Breast epithelium (tissue), 3 donors: ENCODE data around the gene CENPX.

Source experiments
- POLR2A ChIP-seq: fragments of 450-650 bp; IDR thresholded peaks from one replicate; pipeline ENCODE4 v1.6.1; 2016; ENCODE audit warnings: antibody characterized with exemption, mild to moderate bottlenecking, moderate library complexity
- POLR2AphosphoS5 ChIP-seq, 3 donors: sonication (generic); formaldehyde crosslinking; IDR thresholded peaks; one replicate each; pipeline ENCODE4 v1.6.1; 2017; ENCODE audit warnings: antibody characterized with exemption in 3 of 3
- TF ChIP-seq, protein P1 (sequence below), 3 donors: fragments of 450-650 bp; IDR thresholded peaks; one replicate each; pipeline ENCODE4 v1.5.1; 2016 to 2017; ENCODE audit warnings: antibody characterized with exemption in 3 of 3, mild to moderate bottlenecking in 3 of 3, moderate library complexity in 3 of 3

DNA sequence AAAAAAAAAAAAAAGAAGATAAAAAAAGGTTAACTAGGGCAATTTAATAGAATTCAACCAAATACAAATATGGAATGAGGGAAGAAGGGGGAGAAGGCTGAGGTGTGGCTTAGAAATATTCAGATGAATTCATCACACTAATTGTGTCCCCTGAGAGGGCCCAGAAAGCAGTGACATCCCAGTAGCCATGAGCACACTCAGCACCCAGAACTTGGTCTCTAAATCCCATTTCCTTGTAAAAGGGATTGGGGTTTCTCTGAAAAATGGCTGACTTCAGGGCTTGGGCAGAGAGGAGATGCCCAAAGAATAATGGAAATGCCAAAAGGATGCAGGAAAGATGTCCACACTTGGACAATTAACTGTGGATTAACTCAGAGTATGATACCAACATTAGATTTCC is 49.2 kb downstream of the CENPX start:
- TF ChIP-seq, protein P1, sequence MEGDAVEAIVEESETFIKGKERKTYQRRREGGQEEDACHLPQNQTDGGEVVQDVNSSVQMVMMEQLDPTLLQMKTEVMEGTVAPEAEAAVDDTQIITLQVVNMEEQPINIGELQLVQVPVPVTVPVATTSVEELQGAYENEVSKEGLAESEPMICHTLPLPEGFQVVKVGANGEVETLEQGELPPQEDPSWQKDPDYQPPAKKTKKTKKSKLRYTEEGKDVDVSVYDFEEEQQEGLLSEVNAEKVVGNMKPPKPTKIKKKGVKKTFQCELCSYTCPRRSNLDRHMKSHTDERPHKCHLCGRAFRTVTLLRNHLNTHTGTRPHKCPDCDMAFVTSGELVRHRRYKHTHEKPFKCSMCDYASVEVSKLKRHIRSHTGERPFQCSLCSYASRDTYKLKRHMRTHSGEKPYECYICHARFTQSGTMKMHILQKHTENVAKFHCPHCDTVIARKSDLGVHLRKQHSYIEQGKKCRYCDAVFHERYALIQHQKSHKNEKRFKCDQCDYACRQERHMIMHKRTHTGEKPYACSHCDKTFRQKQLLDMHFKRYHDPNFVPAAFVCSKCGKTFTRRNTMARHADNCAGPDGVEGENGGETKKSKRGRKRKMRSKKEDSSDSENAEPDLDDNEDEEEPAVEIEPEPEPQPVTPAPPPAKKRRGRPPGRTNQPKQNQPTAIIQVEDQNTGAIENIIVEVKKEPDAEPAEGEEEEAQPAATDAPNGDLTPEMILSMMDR (IDR thresholded peaks at IDR 0.05), result no peak
- TF ChIP-seq POLR2AphosphoS5 (IDR thresholded peaks at IDR 0.05), result no peak
- TF ChIP-seq POLR2A, result no peak
